HUES6 (cell line): Measurements from ENCODE around the gene TSC2.
"Not testable (repeated sequence)": the region's sequence is repeated elsewhere in the genome, so short reads cannot be mapped to it uniquely, and the experiment has no call there.

Experiments used
- H3K27ac ChIP-seq: 2 replicates; pipeline ENCODE4 v1.7.0; 2013; ENCODE audit warnings: low read depth, mild to moderate bottlenecking, low read length, inconsistent platforms
- H3K27me3 ChIP-seq: 2 replicates; pipeline ENCODE4 v1.6.1; 2013; ENCODE audit warnings: low read length; ENCODE audit not compliant: control insufficient read depth, insufficient read depth
- H3K36me3 ChIP-seq: 2 replicates; pipeline ENCODE4 v1.6.1; 2013; ENCODE audit warnings: low read length; ENCODE audit not compliant: control insufficient read depth, insufficient read depth
- H3K4me1 ChIP-seq: 2 replicates; pipeline ENCODE4 v1.6.1; 2013; ENCODE audit warnings: low read length; ENCODE audit not compliant: control insufficient read depth, insufficient read depth
- H3K4me3 ChIP-seq: 2 replicates; pipeline ENCODE4 v1.5.1; 2013; ENCODE audit warnings: low read depth, low read length
- H3K9ac ChIP-seq: one replicate; pipeline ENCODE4 v1.6.1; 2013; ENCODE audit warnings: mild to moderate bottlenecking, low read length
- H3K9me3 ChIP-seq: 2 replicates; pipeline ENCODE4 v1.6.1; 2013; ENCODE audit warnings: low read depth, low read length; ENCODE audit not compliant: control insufficient read depth, insufficient read depth

TSC2 gene

DNA sequence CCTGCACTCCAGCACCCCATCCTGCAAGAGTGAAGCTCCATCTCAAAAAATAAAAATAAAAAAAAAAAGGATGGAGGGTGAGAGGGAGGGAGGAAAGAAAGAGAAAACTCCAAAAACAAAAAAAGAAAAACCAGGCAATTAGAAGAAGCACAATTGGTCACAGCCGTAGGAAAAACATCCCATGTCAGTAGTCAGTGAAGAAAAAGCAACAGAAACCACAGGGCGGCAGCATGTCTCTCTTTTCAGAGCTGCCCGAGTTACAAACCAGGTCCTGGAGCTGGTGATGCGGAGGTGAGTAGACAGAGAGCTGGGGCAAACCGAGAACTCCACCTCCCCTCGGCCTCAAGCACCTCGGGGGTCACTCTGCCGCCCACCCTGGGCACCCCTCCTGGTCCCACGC, 73.5 kb downstream of the TSC2 start:
- H3K9ac ChIP-seq, H3K27ac ChIP-seq, H3K9me3 ChIP-seq, H3K4me3 ChIP-seq, H3K36me3 ChIP-seq, H3K27me3 ChIP-seq: not testable (repeated sequence)
- H3K4me1 ChIP-seq, result peaks cover 16% of the 10 kb centered on the region

DNA sequence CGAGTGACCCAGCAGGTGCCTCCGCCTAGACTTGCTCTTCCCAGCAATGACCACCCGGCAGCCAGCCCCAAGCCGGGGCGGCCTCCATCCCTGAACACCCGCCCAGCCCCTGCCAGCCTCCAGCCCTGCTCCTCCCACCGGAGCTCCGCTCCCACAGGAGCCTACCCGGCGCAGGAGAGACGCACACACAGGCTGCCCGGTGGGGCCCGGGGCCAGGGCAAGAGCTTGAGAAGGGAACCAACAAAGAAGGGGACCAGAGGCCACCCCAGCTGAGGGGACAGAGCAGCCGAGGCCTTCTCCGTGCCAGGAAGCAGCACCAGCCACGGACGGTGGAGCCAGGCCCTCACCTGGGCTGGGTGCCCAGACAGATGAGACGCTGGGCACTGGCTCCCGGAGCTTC, 74.1 kb downstream of the TSC2 start:
- Histone ChIP-seq H3K27ac (no peak overlapping the region), H3K27me3 (no peaks in the 10 kb centered on the region), H3K9ac (no peak overlapping the region), H3K4me3 (no peak overlapping the region), H3K9me3 (no peaks in the 10 kb centered on the region), H3K4me1 (peaks cover 22% of the 10 kb centered on the region), H3K36me3 (no peaks in the 10 kb centered on the region)

GRCh38 chr16:2122429-2122828, 74.6 kb downstream of the TSC2 start:
- no peak overlapping the region for H3K27ac ChIP-seq
- no peaks in the 10 kb centered on the region for H3K36me3 ChIP-seq
- no peak overlapping the region for H3K4me3 ChIP-seq
- no peaks in the 10 kb centered on the region for H3K27me3 ChIP-seq
- H3K9ac ChIP-seq, result no peak overlapping the region
- peaks cover 27% of the 10 kb centered on the region for H3K4me1 ChIP-seq
- no peaks in the 10 kb centered on the region for H3K9me3 ChIP-seq

DNA sequence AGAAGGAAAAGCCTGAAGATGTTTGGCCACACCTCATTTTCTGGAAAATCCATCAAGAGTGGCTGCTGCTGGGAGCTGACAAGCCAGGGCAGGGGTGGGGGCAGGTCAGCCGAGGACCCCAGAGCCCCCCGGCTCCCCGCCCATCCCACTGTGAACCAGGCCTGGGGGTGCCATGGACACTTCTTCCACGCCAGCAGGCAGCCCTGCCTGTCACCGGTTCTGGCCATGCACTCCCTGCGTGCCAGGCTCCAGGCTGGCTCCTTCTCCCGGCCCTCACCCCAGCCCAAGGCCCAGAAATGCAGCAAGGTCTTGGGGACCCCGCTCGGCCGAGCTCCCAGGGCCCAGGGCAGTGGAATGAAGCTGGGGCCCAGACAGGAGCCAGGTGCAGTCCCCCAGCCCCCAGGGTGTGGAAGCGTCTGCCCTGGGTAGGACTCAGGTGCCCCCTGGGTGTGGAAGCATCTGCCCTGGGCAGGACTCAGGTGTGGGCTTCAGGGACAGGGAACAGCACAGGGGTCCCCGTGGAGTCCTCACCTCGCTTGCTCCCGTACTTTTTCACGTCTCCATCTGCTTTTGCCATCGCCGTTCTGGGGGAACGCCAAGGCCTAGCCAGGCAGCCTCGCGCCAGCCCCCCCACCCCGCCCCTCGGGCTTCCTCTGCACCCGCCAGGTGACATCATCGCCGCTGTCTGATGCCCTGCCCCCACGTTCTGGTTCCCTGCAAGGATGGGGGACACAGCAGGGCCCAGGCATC, 75.3 kb downstream of the TSC2 start:
- not testable (repeated sequence) for H3K4me3 ChIP-seq, H3K9me3 ChIP-seq, H3K9ac ChIP-seq, H3K27ac ChIP-seq, H3K36me3 ChIP-seq, H3K27me3 ChIP-seq
- peaks cover 29% of the 10 kb centered on the region for H3K4me1 ChIP-seq

DNA sequence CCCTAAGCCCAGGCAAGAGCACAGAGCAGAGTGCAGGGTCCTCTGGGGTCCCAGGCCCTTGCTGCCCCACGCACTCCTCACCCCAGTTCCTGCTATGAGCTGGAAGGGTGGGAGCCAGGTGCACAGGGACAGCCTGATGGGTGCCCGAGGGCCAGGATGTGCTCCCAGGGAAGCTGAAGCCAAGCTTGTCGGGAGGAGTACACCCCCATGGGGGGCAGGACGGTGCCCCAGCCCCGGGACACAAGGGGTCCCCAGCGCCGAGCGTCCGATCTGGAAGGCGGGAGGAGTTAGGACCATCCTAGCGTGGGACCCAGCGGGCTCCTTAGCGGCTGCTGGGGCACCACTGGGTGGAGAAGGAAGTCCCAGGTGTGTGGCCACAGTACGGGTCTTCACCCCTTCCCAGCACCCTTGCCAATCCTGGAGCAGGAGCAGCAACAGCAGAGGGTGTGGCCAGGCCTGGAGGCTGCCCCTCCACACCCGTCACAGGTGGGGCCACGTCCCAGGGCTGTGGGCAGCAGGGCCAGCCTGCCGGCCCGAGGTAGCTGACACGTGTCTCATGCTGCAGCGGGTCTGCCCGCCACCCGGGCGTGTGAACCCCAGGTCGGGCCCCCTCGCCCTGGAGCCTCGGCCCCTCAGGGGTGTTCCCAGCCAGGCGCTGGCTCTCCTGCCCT, 76.1 kb downstream of the TSC2 start:
- H3K4me1 ChIP-seq, result peaks cover 29% of the 10 kb centered on the region
- peak overlapping the region; percentile 97 for H3K27ac ChIP-seq
- H3K27me3 ChIP-seq, H3K9me3 ChIP-seq, H3K36me3 ChIP-seq, H3K4me3 ChIP-seq: not testable (repeated sequence)
- peak overlapping the region; percentile 61 for H3K9ac ChIP-seq

GRCh38 chr16:2124377-2124693, 76.5 kb downstream of the TSC2 start:
- Histone ChIP-seq H3K4me3 (peak overlapping the region; percentile 39; the same call in 1 of the 2 replicates), H3K27ac (peak overlapping the region; percentile 97), H3K9ac (peak overlapping the region; percentile 61), H3K4me1 (peaks cover 29% of the 10 kb centered on the region)
- not testable (repeated sequence) for H3K27me3 ChIP-seq, H3K9me3 ChIP-seq, H3K36me3 ChIP-seq

GRCh38 chr16:2124694-2125444, 77.1 kb downstream of the TSC2 start:
- H3K27me3 ChIP-seq, H3K36me3 ChIP-seq, H3K9me3 ChIP-seq: not testable (repeated sequence)
- H3K27ac ChIP-seq, result peak overlapping the region; percentile 97
- H3K9ac ChIP-seq, result peak overlapping the region; percentile 61
- peak overlapping the region; percentile 39; the same call in 1 of the 2 replicates for H3K4me3 ChIP-seq
- H3K4me1 ChIP-seq, result peaks cover 29% of the 10 kb centered on the region

DNA sequence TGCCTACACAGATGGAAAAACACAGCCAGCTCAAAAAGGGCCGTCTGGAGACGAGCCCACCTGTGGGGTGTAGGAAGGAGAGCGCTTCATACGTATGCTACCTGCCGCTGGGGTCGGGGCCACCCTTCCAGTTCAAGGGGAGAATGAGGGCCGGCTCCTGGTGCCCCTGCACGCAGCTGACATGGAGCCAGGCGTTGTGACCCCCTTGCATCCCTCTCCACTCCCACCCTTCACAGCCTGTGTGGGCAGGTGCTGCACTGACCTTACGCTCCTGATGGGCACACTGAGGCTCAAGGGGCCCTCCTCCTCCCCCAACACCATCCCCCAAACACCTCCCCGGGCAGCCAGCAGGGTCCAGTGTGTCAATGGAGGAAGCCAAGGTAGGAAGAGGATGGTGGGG, 77.8 kb downstream of the TSC2 start:
- Histone ChIP-seq H3K4me3 (peak overlapping the region; percentile 39; the same call in 1 of the 2 replicates), H3K9ac (peak overlapping the region; percentile 61), H3K4me1 (peaks cover 29% of the 10 kb centered on the region), H3K27ac (peak overlapping the region; percentile 97; the same call in 1 of the 2 replicates)
- H3K36me3 ChIP-seq, H3K9me3 ChIP-seq, H3K27me3 ChIP-seq: not testable (repeated sequence)

DNA sequence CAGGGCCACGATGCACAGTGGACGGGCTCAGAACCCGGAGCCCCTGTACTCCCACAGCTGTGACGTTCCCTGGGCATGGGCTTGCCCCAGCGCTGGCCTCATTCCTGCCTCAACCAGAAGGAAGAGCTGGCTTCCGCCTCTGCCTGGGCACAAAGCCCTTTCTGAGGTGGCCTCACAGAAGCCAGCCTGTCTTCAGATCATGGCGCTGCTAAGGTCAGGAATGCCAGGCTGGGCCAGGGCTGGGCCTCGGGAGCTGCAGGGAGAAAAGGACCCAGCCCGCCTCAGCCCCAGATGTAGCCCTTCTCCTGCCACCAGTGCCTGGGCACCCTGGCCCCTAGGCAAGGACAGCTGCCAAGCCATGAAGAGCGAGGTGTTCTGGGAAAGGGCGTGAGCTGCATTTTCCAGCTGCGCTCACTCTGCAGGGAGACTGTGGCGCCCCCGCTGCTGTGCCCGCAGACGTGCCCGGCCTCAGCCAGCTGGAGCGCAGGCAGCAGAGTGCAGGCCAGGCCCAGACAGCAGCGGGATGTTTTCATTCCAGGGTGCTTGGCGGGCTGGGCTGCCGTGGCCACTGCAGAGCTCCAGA, 78.5 kb downstream of the TSC2 start:
- not testable (repeated sequence) for H3K36me3 ChIP-seq, H3K27me3 ChIP-seq, H3K9me3 ChIP-seq, H3K27ac ChIP-seq, H3K4me3 ChIP-seq
- Histone ChIP-seq H3K9ac (peak overlapping the region; percentile 19), H3K4me1 (peaks cover 29% of the 10 kb centered on the region)

DNA sequence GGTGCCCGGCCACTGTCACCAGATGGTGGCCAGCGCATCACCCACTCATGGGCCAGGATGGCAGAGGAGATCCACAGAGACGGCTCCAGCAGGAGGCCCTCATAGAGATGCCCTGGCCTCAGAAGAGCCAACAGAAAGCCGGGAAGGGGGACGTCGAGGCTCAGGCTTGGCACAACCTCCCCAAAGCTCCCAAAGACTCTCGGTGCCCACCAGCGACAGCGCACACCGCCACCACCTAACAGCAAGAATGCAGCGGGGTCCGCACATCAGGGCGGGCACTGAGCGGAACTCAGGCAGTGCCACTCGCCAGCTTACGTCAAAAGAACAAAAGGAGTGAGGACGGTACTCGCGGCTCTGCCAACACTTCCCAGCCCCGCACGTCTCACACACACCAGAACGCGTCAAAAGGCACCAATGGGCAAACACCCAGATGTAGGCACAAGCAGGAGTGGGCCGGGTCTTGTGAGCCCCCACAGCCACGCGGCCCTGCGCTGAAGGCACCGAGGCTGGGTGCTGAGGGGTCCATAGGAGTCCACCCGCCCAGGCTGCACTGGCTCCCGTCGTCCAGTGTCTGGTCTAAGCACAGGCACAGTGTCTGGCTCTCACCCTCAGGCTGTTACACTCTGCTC, 79.3 kb downstream of the TSC2 start:
- not testable (repeated sequence) for H3K9me3 ChIP-seq, H3K36me3 ChIP-seq, H3K4me3 ChIP-seq, H3K27me3 ChIP-seq
- peak overlapping the region; percentile 14; the same call in 1 of the 2 replicates for H3K27ac ChIP-seq
- peak overlapping the region; percentile 31 for H3K9ac ChIP-seq
- peaks cover 29% of the 10 kb centered on the region for H3K4me1 ChIP-seq
